ENCODE measurements around the gene SLC12A2.
A peak's percentile ranks its signal among the peaks of the same experiment; 100 is the strongest.

Gene SLC12A2

DNA sequence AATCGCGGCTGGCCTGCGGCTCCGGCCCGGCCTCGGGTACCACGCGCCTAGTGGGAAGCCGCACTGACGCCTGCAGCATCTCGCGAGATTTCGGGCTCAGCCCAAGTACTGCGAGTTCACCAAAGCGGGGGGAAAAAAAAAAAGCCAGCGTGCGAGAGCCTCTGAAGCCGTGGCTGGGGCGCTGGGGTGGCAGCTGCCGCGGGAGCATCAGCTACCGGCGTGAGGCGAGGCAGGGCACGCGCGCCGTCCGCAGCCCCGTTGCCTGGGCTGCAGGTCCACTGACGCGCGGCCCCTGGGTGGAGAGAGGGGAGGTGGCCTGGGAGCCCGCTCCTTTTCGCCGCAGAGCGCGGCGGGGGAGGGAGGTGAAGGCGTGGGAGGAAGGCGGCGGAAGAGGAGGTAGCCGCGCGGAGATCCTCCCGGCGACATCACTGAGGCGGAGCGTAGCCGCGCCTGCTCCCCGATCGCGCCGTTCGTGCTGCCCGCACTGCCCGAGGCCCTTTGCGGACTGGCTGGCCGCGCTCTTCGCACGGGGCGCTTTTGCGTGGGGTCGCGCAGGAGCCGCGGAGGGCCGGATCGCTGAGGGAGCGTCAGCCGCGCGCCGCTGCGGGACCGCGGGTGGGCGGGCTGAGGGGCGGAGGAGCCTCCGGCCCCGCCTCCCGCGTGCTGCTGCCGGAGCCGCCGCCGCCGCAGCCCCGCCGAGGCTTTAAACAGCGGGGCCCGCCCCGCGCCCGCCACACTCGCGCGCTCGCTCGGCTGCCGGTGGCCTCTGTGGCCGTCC lies at the start of gene SLC12A2:
Gene SLC12A2, plus strand, starts transcription at position 734 of the 778 bp plus-strand sequence. CDS start 189 bp downstream, outside the sequence.
- peak; percentile 92 for DNase-seq

DNA sequence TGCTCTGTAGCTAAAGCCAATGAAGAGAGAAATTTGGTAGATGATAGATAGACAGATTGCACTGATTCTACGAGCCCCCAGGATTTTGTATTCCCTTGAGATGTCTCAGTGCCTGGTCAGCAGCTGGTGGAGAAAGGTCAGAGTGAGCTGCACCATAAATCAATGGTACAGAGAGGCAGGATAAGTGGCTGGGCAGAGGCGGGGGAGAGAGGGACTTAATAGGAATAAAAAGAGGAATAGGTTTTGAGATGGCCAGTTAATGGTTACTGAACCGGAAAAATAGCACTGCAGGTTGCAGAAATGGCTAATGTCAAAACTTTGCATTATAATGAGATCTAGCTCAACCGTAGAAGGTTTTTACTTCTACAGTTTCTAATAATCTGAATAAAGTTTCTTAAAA lies 47.9 kb upstream of the SLC12A2 start:
- DNase-seq: no peak

DNA sequence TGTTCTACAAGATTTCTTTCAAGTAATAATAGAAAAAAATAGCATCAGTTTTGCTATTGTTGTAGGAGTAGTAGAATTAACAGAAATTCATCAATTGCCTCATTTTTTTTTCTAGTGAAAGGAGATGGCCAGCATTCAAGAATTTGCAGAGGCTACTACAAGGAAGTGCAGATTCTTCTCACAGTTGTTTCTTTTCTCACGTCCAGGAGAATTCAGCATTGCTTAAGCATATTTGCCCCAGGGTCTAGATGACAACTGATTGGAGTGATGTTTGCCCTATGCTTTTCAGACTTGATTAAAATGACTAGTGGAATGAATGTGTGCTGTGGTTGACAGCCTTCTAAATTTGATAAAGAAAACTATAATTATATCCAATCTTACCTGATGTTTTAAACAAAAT lies 46.6 kb upstream of the SLC12A2 start:
- DNase-seq: no peak

DNA sequence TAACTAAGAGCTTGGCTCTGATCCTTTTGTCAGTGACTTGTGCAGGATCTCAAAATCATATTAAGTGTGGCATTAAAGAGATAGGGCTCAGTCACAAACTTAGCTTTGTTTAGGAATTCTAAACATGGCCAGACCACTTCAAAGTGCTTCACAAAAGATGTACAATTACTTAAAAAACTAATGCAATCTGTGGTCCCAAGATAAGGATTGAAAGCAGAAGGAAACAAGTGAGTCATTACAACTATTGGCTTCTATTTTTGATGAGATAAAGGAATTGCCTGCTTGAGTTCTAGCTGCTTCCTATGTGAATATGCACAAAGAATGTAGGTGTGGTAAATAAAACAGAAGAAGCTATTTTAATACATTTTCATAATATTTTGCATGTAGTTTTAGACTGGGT lies 44.9 kb upstream of the SLC12A2 start:
- no peak for DNase-seq

DNA sequence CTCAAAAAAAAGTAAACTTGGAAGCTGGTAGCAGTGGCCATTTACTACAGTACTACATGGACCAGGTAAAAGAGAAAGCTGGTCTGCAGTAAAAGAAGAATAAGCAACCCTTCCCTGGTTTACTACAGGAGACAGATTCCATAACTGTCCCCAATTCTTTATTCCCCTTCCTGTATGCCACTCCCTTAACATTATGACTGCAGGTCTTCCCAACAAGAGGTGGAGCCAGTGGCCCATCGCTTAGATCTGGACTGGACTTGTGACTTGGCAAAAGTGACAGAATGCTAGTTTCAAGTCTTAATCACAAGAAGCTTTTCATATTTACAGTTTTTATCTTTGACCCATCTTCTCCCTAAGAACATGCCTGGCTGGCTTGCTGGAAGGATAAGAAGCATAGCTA lies 42.6 kb upstream of the SLC12A2 start:
- no peak for DNase-seq

DNA sequence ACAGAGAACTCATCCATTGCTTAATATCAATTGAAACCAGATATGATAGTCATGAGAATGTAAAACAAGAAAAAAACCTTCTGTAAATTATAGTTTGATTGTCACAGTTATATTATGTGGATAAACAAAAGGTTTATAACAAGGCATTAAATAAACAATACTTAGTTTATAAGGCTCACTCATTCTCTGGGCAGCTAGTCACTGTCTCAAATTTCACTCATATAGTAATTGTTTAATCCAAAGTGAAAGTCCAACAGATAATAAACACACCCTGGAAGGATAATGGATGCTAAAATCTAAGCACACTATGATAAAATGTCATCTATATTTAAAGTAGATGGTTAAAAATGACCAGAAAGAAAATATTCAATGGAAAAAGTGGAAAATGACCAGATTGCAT lies 30.8 kb upstream of the SLC12A2 start:
- DNase-seq: no peak

DNA sequence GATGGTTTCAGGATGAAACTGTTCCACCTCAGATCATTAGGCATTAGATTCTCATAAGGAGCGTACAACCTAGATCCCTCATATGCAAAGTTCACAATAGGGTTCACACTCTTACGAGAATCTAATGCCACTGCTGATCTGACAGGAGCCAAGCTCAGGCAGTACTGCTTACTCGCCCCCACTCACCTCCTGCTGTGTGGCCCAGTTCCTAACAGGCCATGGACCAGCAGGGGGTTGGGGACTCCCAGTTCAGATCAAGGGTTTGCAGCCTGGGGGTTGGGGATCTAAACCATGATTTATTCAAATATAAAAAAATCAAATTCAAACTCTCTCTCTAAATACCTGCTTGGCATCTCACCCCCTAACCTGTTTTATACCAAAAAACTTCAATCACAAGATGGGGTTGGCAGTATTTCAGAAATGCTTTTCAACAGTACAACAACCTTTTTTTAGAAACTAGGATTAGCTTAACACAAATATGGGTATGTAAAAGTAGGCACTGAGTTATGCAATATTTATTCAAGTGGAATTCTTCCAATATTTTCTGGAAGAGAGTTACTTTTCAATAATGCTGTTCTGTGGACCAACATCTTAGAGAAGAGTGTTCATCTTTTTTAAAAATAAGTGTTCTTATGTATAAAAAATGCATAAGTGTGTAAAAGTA lies 30.1 kb upstream of the SLC12A2 start:
- DNase-seq: no peak

DNA sequence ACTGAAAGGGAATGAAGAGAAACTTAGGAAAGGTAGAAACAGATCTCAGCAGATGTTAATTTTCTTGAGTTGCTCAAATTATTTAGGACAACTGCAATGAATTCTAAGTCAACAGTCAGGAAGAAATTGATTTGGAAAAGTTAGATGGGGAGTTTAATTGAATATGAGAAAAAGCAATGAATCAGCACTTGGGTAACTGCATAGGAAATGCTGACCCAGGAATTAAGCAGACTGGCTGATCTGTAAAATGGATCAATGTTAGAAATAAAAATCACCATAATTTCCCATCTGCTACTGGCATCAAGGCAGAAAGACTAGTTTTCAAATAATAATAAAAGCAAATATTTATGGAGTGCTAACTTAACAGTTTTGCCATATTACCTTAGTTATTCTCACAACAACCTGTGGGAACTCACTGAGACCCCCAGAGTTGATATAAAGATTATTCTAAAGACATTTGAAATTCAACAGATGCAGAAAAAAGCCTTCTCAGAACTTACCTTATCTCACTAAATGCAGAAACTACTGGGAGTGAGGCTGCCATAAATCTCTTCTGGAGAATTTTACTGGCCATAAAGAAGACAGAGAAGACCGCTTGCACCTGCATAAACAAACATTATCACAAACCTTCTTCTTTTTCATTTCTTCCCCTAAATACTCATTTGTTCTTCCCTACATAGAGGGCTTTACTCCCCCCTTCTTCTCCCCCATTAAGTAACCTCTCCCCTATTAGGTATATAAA lies 22.8 kb upstream of the SLC12A2 start:
- no peak for DNase-seq

DNA sequence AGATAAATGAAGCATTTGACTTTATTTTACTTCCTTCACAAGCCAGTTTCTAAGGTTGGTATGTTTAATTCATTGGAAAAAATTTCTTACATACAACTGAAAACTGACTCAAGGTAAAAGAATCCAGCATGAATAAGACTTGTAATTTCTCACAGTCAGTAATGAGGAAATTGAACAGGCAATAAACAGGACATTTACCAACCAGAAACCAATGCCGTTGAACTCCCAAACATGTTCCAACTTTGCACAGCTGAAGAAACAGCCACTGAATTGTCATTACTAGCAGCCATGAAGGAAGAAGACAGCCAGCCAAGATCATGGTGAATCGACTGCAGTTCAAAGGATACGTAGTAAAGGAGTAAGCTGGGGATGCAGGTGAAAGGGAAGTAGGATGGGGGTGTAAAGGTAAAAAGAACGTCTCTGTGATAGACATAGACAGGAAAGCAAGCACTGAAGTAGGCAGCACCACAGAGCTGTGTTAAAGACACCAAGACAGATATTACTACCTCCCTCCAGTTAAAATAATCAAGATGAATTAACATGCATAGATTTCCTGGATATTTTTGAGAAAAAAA lies 21.3 kb upstream of the SLC12A2 start:
- no peak for DNase-seq

DNA sequence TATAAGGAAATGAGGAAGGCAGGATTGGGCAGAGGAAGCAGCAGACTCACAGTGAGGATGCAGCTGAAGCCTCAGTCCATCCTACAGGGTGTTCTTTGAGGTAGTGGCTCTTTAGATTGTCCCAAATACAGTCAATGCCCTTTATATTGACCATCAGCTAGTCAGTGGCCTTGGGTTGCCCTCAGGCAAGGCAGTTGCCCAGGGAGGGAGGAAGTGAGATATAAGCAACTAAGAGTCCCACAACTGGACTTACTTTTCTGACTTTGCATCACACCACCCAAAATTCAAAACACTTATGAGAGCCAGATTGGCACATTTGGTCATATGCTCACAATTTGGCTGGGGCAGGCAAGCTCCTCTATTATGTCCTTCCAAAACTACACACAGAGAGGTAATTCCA lies 9.4 kb upstream of the SLC12A2 start:
- DNase-seq: no peak

DNA sequence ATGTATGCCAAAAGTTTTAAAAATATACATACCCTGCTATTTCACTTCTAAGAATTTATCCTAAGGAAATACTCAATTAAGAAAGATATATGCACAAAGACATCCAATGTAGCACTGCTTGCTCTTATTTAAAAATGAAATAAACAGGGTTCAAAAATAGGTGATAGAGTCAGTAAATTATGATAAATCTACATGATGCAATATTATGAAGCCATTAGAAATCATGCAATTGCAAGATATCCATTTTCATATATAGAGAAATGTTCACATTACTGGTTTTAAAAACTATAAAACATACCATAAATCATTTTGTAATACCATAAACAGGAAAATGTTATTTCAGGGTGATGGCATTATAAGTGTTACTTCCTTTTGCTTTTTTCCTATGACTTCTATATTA lies 8.6 kb upstream of the SLC12A2 start:
- DNase-seq: no peak

DNA sequence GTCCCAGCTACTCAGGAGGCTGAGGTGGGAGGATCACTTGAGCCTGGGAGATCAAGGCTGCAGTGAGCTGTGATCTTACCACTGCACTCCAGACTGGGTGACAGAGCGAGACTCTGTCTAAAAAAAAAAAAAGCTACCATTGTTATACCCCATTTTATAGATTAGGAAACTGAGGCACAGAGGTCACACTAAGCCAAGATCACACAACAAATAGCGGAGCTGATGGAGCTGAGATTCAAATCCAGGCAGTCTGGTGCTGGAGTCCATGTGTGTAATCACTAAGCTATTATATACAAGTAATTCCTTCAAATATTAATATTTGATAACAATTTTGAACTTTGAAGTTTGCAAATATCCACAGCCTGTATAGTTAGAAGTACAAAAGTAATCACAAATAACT lies 6.0 kb upstream of the SLC12A2 start:
- no peak for DNase-seq

DNA sequence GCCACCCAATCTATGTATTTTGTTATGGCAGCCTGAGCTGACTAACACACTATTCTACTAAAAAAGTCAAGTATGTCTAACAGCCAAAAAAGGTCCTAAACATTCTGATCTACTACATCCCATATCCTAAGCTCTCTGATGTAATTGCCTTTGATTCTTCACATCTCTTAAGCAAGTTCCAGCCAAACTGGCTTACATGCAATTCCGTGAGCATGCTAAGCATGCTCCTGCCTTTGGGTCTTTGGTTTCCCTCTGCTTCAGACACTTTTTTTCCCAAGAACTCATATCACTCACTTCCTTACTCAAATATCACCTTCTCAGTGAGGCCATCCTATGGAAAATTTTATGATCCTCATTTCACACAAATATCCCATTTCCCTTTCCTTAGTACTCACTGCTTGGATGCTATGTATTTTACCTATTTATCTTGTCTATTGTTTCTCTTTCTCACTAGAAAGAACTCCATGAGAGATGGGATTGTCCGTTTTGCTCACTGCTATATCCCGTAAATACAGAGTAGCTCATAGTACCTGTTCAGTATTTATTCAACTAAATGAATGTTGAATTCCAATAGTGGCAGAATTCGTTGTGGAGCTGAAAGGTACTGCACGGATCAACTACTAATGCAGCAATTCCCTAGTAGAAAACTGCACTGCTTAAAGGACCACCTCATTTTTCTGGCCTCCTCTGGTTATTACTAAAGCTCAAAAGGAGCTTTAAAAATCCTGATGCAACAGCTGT lies 2.3 kb upstream of the SLC12A2 start:
- DNase-seq: no peak

DNA sequence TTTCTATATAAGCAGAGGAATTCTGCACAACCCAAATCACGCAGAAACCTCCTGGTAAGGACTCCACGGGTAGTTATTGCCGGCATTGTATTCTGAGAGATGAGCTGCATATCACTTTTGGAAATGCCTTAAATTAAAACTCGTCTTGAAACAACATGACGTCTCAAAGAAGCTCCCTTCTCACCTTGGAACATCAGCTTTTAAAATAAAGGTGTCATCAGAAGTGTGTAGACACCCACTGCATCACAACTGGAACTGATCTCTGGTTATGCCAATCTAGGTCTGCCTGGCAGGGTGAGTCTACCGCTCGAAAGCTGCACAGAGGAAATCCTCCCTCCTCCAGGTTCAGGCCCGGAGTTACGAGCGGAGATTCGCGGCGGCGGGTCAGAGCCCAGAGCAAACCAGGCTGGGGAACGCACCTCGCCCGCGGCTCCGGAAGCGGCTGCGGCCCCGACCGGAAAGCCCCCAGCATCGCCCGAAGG lies 974 bp upstream of the SLC12A2 start:
- no peak for DNase-seq

DNA sequence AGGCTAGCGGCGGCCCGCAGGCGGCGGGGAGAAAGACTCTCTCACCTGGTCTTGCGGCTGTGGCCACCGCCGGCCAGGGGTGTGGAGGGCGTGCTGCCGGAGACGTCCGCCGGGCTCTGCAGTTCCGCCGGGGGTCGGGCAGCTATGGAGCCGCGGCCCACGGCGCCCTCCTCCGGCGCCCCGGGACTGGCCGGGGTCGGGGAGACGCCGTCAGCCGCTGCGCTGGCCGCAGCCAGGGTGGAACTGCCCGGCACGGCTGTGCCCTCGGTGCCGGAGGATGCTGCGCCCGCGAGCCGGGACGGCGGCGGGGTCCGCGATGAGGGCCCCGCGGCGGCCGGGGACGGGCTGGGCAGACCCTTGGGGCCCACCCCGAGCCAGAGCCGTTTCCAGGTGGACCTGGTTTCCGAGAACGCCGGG lies 253 bp downstream of the SLC12A2 start:
- DNase-seq: no peak

DNA sequence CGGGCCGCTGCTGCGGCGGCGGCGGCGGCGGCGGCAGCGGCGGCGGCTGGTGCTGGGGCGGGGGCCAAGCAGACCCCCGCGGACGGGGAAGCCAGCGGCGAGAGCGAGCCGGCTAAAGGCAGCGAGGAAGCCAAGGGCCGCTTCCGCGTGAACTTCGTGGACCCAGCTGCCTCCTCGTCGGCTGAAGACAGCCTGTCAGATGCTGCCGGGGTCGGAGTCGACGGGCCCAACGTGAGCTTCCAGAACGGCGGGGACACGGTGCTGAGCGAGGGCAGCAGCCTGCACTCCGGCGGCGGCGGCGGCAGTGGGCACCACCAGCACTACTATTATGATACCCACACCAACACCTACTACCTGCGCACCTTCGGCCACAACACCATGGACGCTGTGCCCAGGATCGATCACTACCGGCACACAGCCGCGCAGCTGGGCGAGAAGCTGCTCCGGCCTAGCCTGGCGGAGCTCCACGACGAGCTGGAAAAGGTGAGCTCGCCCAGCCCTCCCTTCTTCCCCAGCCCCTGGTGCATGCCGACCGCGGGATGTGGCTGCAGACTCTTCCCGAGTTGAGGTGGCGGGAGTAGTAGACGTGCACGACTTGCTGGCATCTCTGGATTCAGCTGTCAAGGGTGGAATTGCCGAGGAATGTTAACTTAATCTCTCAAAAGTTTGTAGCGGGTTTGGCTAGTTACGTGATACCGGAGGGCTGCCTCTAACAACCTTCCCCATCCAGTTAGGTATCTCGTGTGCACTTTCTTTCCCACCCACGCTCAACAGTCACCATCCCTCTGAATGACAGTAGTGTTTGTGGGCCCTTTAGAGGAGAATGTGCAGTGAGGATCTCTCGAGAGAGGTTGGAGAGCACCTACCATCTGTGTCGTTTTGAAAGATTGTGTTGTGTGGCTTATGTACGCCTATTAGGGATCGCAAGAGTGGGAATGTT lies 932 bp downstream of the SLC12A2 start:
- peak; percentile 20 for DNase-seq

DNA sequence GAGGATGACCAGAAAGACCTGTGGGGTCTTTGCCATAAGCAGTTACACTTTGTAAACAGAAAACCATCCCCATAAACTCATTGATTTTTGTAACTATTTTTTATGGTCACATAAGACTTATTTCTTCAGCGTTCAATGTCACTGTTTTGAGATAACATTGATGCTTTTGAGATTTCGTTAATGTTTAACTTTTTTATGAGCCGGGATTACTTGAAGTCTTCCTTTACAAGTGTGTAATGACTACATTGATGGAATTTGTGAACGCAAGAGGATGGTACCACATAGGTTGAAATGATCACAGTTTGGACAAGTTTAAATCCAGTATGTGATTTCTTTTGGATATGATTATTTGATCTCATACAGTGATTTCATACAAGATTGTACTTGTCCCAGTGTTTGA lies 1.8 kb downstream of the SLC12A2 start:
- no peak for DNase-seq

DNA sequence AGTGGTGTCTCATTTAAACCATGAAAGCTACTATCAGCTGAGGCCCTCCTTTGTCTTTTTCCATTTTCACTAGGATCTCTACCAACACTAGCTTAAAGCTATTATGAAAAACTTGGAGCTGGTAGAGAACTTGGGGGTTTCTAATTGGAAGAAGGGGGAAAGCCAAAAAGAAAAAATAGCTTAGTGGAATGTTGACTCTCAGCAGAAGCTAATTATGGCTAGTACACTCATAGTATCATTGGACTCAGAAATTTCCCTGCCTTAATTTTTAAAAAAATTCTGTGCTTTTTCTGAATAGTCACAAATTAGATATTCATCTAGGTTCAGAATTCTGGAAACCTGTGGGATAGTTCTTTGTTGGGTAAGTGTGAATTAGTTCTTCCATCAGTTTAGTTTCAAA lies 8.0 kb downstream of the SLC12A2 start:
- DNase-seq: no peak

DNA sequence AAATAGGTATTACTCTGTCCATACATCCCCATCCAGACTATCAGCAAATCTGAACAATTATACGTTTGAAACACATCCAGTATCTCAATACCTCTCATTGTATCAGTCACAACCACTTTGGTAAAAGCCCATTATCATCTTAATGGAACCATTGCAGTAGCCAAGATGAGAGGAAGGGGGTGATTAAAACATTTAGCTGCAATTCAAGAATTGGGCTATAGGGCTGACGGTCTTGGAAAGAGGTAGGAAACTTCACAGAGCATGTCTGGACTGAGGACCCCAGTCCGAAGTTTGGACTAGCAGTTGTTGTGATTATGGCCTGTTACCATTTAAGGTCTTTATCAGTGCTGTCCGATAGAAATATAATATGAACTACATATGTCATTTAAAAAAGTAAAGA lies 8.6 kb downstream of the SLC12A2 start:
- DNase-seq: no peak

DNA sequence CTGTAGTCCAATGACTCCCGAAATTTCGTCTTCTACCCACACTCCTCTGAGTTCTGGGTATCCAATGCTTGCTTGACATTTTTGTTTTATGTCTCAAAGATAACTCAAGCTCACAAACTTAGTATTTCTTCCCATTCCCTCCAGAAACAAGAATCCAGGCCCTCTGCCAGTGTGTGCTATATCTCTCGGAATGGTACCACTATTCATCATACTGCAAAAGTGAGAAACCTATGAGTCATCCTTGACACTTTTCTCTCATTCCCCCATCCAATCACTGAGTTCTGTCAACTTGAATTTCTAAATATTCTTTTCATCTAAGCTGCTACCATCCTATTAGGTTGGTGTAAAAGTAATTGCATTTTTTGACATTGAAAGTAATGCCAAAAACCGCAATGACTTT lies 9.8 kb downstream of the SLC12A2 start:
- DNase-seq: no peak

DNA sequence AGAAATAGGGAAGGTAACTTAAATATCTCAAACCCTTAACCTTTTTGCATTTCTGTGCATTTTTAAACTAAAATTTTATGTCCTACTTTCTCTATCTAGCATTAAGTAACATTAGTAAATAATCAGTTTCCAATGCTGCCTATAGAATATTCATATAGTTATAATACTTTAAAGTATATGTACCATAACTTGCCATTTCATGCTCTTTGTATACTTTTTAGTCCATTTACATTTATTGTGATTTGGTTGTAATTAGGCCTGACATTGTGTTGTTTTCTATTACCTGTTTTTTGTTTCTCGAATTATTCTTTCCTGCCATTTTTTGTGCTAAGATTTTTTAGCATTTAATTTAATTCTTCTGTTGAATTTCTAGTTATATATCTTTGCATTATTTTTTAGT lies 13.7 kb downstream of the SLC12A2 start:
- no peak for DNase-seq

DNA sequence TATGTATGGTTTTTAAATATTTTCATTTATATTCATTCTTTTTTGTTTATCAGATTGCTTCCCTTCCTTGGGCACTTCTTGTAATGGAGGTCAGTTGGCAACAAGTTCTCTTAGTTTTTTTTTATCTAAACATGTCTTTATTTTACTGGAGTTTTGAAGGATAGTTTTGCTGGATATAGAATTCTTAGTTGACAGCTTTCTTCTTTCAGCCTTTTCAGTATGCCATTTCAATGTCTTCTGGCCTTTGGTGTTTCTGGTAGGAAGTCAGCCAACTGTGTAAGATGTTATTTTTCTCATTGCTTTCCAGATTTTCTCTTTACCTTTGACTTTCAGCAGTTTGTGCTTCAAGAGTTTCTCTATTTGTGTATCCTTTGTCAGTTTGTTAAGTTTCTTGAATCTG lies 14.2 kb downstream of the SLC12A2 start:
- no peak for DNase-seq
